Endothelial cell (in vitro differentiated cells): ENCODE measurements around the gene FNIP2. TPM values are rescaled to one million over a fixed set of nuclear protein-coding genes. Genes with fewer than 3 reads are reported as not detected.
"Not testable (repeated sequence)": the region's sequence is repeated elsewhere in the genome, so short reads cannot be mapped to it uniquely, and the experiment has no call there.

Source experiments
- DNase-seq: peaks from one replicate; pipeline ENCODE4 v3.0.0; 2021; ENCODE audit warnings: low spot score
- H3K27ac Mint-ChIP-seq: one replicate; pipeline ENCODE4 v1.8.0; 2021; ENCODE audit warnings: mixed read lengths, inconsistent platforms; ENCODE audit not compliant: unreplicated experiment
- H3K27me3 Mint-ChIP-seq: one replicate; pipeline ENCODE4 v1.8.0; 2021; ENCODE audit warnings: mild to moderate bottlenecking, moderate library complexity, mixed read lengths, inconsistent platforms; ENCODE audit not compliant: unreplicated experiment
- H3K36me3 Mint-ChIP-seq: one replicate; pipeline ENCODE4 v1.8.0; 2021; ENCODE audit warnings: mild to moderate bottlenecking, low read depth, mixed read lengths, inconsistent platforms; ENCODE audit not compliant: unreplicated experiment
- H3K4me1 Mint-ChIP-seq: one replicate; pipeline ENCODE4 v1.8.0; 2021; ENCODE audit warnings: mild to moderate bottlenecking, mixed read lengths, inconsistent platforms; ENCODE audit not compliant: unreplicated experiment
- H3K4me3 Mint-ChIP-seq: one replicate; pipeline ENCODE4 v1.8.0; 2021; ENCODE audit warnings: mild to moderate bottlenecking, mixed read lengths, inconsistent platforms; ENCODE audit not compliant: unreplicated experiment
- H3K9me3 Mint-ChIP-seq: one replicate; pipeline ENCODE4 v1.8.0; 2021; ENCODE audit warnings: mixed read lengths, inconsistent platforms; ENCODE audit not compliant: unreplicated experiment
- CTCF ChIP-seq: fragments of 200-600 bp; sonication (generic); IDR thresholded peaks from one replicate; pipeline ENCODE4 v1.5.0; 2021; ENCODE audit warnings: antibody characterized with exemption; ENCODE audit not compliant: unreplicated experiment
- total RNA-seq: library from RNA; stranded (reverse); fragmentation: NEBNext Ultra II Directional; extraction: Animal tissue kit (Norgen Biotek cat#: 25700); gene quantifications from one replicate; pipeline ENCODE4 v1.2.1, GENCODE V29; 2021; ENCODE audit not compliant: unreplicated experiment

The FNIP2 gene
- total RNA-seq, 1 donor from 2014 or later, result 34.3 TPM

DNA sequence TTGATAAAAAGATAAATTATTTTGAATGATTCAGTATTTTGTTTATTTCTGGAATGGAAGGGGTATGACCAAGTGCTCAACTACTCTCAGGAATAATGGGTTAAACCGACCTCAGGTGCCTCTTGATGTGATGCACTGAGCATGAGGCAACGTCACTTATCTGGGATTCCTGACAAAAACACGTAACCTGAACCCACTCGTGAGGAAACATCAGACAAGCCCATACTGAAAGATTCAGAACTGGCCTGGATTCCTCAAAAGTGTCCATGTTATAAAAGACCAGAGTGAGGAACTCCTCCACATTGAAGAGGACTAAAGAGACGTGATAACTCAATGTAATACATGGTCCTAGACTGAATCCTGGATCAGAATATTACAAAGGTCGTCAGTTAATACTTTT, 144.0 kb downstream of the FNIP2 start:
- Mint-ChIP-seq H3K27ac (no peak overlapping the region), H3K36me3 (no peaks in the 10 kb centered on the region), H3K27me3 (no peaks in the 10 kb centered on the region), H3K9me3 (no peaks in the 10 kb centered on the region), H3K4me1 (peaks cover 7% of the 10 kb centered on the region), H3K4me3 (no peak overlapping the region)
- no peak for TF ChIP-seq CTCF
- DNase-seq, result no peak

GRCh38 chr4:158913766-158914165, 144.9 kb downstream of the FNIP2 start:
- H3K4me3 Mint-ChIP-seq, result no peak overlapping the region
- peaks cover 11% of the 10 kb centered on the region for H3K4me1 Mint-ChIP-seq
- no peak overlapping the region for H3K27ac Mint-ChIP-seq
- DNase-seq, result no peak
- H3K9me3 Mint-ChIP-seq, result no peaks in the 10 kb centered on the region
- TF ChIP-seq CTCF, result no peak
- H3K36me3 Mint-ChIP-seq, result no peaks in the 10 kb centered on the region
- no peaks in the 10 kb centered on the region for H3K27me3 Mint-ChIP-seq

GRCh38 chr4:158914218-158914617, 145.4 kb downstream of the FNIP2 start:
- Mint-ChIP-seq H3K27me3 (no peaks in the 10 kb centered on the region), H3K4me3 (no peak overlapping the region), H3K36me3 (no peaks in the 10 kb centered on the region), H3K9me3 (no peaks in the 10 kb centered on the region), H3K27ac (no peak overlapping the region), H3K4me1 (peaks cover 11% of the 10 kb centered on the region)
- TF ChIP-seq CTCF, result no peak
- DNase-seq, result no peak

GRCh38 chr4:158915683-158916241, 146.9 kb downstream of the FNIP2 start:
- no peaks in the 10 kb centered on the region for H3K9me3 Mint-ChIP-seq
- no peaks in the 10 kb centered on the region for H3K36me3 Mint-ChIP-seq
- no peak overlapping the region for H3K4me3 Mint-ChIP-seq
- TF ChIP-seq CTCF, result no peak
- H3K27me3 Mint-ChIP-seq, result peaks cover 1% of the 10 kb centered on the region
- peaks cover 11% of the 10 kb centered on the region for H3K4me1 Mint-ChIP-seq
- no peak for DNase-seq
- H3K27ac Mint-ChIP-seq, result no peak overlapping the region

DNA sequence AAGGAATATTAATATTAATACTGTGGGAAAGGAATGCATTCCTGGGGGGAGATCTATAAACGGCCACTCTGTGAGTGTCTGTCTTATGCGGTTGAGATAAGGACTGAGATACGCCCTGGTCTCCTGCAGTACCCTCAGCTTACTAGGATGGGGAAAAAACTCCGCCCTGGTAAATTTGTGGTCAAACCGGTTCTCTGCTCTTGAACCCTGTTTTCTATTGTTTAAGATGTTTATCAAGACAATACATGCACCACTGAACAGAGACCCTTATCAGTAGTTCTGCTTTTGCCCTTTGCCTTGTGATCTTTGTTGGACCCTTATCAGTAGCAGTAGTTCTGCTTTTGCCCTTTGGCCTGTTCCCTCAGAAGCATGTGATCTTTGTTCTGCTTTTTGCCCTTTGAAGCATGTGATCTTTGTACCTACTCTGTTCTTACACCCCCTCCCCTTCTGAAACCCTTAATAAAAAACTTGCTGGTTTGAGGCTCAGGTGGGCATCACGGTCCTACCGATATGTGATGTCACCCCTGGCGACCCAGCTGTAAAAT, 151.7 kb downstream of the FNIP2 start:
- not testable (repeated sequence) for DNase-seq, H3K27me3 Mint-ChIP-seq, H3K36me3 Mint-ChIP-seq, H3K9me3 Mint-ChIP-seq, H3K4me3 Mint-ChIP-seq, H3K27ac Mint-ChIP-seq
- peaks cover 11% of the 10 kb centered on the region for H3K4me1 Mint-ChIP-seq

- H3K27me3 Mint-ChIP-seq, H3K27ac Mint-ChIP-seq, H3K36me3 Mint-ChIP-seq, H3K4me3 Mint-ChIP-seq, DNase-seq, H3K9me3 Mint-ChIP-seq, H3K4me1 Mint-ChIP-seq: not testable (repeated sequence)
Measured at GRCh38 chr4:158927774-158928173, 158.9 kb downstream of the FNIP2 start.
